Smooth muscle cell of the coronary artery (primary cell): Measurements from ENCODE around the gene CASP8AP2. TPM values are rescaled to one million over a fixed set of nuclear protein-coding genes. Genes with fewer than 3 reads are reported as not detected.

ENCODE experiments used
- total RNA-seq: library from RNA; depleted of rRNA; stranded (reverse); fragments of >200 nt; gene quantifications from 2 replicates; pipeline ENCODE4 v1.2.3, GENCODE V29; 2014; ENCODE audit warnings: low replicate concordance

CASP8AP2 gene
- 8.4 and 10.2 TPM in 2 replicates for total RNA-seq

DNA sequence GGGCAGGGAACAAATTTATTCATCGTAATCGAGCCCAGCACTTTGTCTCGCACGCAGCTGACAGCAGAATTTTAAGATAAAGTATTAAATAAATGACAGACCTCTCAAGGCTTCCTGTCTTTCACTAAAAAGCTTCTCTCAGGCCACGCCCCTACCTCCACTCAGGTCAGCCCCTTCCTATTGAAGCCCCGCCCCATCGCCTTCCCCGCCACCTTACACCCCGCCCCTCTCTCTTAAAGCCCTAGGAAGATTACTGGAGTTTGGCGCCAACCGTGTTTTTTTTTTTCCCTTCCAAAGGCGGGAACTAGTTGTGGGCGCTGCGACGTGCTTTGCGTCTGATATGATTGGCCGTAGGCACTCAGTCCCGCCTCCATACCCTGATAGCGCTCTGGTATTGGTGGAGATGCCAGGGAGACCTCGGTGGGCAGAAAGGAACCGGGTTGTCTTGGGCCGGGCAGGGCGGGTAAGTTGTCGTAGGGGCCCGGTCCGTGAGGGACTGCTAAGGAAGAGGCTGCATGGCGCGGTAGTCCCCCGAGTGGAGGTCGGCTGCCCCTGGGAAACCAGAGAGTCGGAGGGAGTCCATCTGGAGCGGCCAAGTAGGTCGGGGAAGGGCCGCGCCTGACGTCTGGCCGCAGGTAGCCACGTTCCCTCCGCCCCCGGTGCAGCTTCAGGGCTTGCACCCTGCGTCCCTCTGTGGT, at the start of gene CASP8AP2:
CASP8AP2 (plus strand) TSS at position 409 of the 698 bp plus-strand sequence.

DNA sequence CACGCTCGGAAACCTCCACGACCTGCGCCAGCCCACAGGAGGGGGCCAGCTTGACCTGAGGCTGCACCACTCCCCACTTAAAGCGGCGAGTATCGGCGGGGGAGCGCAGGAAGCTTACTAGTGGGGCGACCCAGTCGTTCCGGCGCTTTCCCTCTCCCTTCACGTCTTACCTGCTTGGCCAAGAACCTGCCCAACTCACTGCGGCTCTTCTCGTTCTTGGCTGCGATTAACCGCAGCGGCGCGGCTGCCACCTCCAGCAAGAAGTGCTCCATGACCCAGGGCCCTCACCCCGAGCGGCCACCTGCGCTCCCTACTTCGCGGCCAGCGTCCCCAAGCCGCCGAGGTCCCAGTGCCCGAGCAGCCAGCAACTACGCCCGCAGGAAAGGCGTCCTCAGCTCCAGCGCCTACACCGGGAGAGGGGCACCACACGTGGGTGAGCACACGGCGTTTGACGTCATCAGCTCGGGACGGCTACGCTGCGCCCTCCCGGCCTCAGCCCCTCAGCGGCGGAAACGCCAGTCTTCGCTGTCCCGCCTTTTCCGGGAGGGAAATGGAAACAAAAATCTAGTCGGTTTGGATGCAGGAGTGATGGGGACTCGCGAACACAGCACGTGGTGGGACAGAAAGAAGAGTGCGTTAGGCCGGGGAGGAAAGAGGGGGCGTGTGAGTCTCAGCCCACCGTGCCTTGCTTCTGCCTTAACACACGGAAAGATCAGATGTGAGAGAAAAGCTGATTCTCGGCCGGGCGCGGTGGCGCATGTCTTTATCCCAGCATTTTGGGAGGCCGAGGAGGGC, 10.1 kb upstream of the CASP8AP2 start, which contains the start of gene MDN1:
MDN1 (minus strand) TSS at position 459 of the 795 bp plus-strand sequence; CDS start at position 272, 187 bp downstream.

DNA sequence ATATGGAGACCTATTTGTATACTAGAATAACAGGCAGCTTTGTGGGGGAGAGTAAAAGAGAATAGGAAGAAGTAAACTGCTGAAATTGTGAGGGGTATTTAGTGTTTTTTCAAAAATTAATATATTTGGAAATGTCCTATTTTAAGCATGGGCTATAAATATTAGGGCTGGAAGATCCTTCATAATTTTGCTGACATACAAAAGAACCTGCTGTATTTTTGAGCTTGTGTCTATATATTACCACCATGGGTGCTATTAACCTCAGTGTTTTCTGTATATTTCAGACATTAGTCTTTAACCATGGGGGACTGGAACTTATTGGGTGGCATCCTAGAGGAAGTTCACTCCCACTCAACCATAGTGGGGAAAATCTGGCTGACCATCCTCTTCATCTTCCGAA, 64.5 kb downstream of the CASP8AP2 start, which contains the start of gene GJA10:
GJA10 (plus strand) TSS at position 301 of the 400 bp plus-strand sequence; CDS start at position 301, 0 bp downstream.

Other genes with a start within 250 kb of the CASP8AP2 start
- gene LYRM2, start 191.1 kb upstream of the CASP8AP2 start, total RNA-seq: 6.4 and 11.4 TPM in 2 replicates
- gene MDN1, start 10.1 kb upstream of the CASP8AP2 start, total RNA-seq: 15.3 and 19.5 TPM in 2 replicates
- gene GJA10, start 64.6 kb downstream of the CASP8AP2 start, total RNA-seq: not detected in 2 replicates